GM13976 (cell line): ENCODE data around the gene BACE2.

Experiments
- DNase-seq: peaks from one replicate; pipeline ENCODE4 v3.0.0; 2012; ENCODE audit warnings: low spot score
- CTCF ChIP-seq: IDR thresholded peaks from 2 replicates; pipeline ENCODE4 v1.5.1; 2012; ENCODE audit warnings: borderline replicate concordance, mild to moderate bottlenecking; ENCODE audit not compliant: insufficient read depth; ENCODE audit errors: extremely low read depth, missing control alignments, control extremely low read depth
- in situ Hi-C: fragments of 300-500 bp; cut with MboI; formaldehyde crosslinking; loops from one replicate; pipeline ENCODE4 v1.12.0; 2022; ENCODE audit warnings: low sequenced_read_pairs, mixed read lengths, inconsistent platforms; ENCODE audit not compliant: unreplicated experiment

The BACE2 gene

GRCh38 chr21:41289431-41289830 is 121.5 kb downstream of the BACE2 start:
- no peak for TF ChIP-seq CTCF
- in situ Hi-C loops = loop anchor here (25.0 kb wide), 1 partner anchor 173 kb away; no protein-coding TSS in a partner anchor
- no peak for DNase-seq

GRCh38 chr21:41290106-41290799 is 122.3 kb downstream of the BACE2 start:
- TF ChIP-seq CTCF = no peak

GRCh38 chr21:41294548-41295231 is 126.7 kb downstream of the BACE2 start:
- TF ChIP-seq CTCF = no peak
- in situ Hi-C loops = loop anchor here (25.0 kb wide), 1 partner anchor 168 kb away; no protein-coding TSS in a partner anchor
- no peak for DNase-seq

More at GRCh38 chr21:41290106-41290799, 122.3 kb downstream of the BACE2 start:
- no peak for DNase-seq
- in situ Hi-C loops = loop anchor here (25.0 kb wide), 1 partner anchor 172 kb away; no protein-coding TSS in a partner anchor

- TF ChIP-seq CTCF = no peak
- DNase-seq = no peak
- in situ Hi-C loops = loop anchor here (25.0 kb wide), 1 partner anchor 167 kb away; no protein-coding TSS in a partner anchor
These were observed 127.8 kb downstream of the BACE2 start for GRCh38 chr21:41295721-41296254.

GRCh38 chr21:41302976-41303375 is 135.0 kb downstream of the BACE2 start:
- in situ Hi-C loops = no loop called here
- TF ChIP-seq CTCF = no peak
- DNase-seq = no peak

GRCh38 chr21:41304068-41304720 is 136.2 kb downstream of the BACE2 start:
- DNase-seq = no peak
- TF ChIP-seq CTCF = no peak
- in situ Hi-C loops = no loop called here
